Measurements from ENCODE around the gene SLIT1.

Gene SLIT1

DNA sequence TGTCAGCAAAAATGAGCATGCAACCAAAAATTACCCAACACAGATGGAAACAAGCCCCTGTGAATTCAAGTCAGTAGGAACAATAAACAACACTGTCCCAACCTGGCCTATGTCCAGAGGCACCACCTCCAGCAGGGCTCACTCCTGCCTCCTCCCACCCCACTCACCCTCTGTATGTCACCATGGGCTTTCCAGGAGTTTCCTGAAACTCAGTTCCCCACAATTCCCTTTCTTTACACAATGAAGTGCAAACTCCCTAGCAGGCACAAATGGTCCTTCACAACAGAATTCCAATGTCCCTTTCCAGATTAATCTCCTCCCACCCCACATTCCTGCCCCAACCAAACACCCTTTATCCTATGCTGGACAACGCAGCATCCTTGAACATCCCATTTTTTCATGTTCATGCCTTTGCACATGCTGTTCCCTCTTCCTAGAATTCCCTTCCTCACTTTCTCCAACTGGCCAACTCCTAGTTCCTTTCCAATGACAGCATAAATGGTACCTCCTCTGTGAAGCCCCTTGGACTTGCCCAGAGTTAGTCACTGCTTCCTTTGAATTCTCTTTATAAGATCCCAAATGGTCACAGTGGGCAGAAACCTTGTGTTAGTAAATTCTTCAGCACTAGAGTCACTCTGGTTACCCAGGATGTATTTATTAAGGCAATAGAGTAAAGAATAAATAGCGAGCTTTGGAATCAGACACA, 157.5 kb downstream of the SLIT1 start:
- H3K4me3 ChIP-seq: no peak overlapping the region
- H3K27ac ChIP-seq: no peak overlapping the region
- H3K4me2 ChIP-seq: no peak overlapping the region
- H4K20me1 ChIP-seq: no peaks in the 10 kb centered on the region
- no peaks in the 10 kb centered on the region for H3K36me3 ChIP-seq
- TF ChIP-seq Cebpa-rat (IDR thresholded peaks at IDR 0.05): no peak
- no peak overlapping the region for H3K9ac ChIP-seq
- no peaks in the 10 kb centered on the region for H3K27me3 ChIP-seq
- H3K9me3 ChIP-seq: no peaks in the 10 kb centered on the region
- H3K4me1 ChIP-seq: peaks cover 16% of the 10 kb centered on the region

GRCh38 chr10:97025613-97026242, 160.0 kb downstream of the SLIT1 start:
- Histone ChIP-seq H3K4me1 (peaks cover 28% of the 10 kb centered on the region), H3K27me3 (no peaks in the 10 kb centered on the region), H3K9me3 (no peaks in the 10 kb centered on the region), H3K9ac (no peak overlapping the region), H3K4me2 (no peak overlapping the region), H4K20me1 (no peaks in the 10 kb centered on the region), H3K36me3 (no peaks in the 10 kb centered on the region), H3K4me3 (no peak overlapping the region), H3K27ac (no peak overlapping the region)
- no peak for TF ChIP-seq Cebpa-rat (IDR thresholded peaks at IDR 0.05)

GRCh38 chr10:97024168-97025073, 161.3 kb downstream of the SLIT1 start:
- H3K9ac ChIP-seq: peak overlapping the region; percentile 33; the same call in 1 of the 2 replicates
- no peak for TF ChIP-seq Cebpa-rat (IDR thresholded peaks at IDR 0.05)
- no peaks in the 10 kb centered on the region for H4K20me1 ChIP-seq
- no peaks in the 10 kb centered on the region for H3K27me3 ChIP-seq
- H3K4me2 ChIP-seq: peak overlapping the region; percentile 63
- no peaks in the 10 kb centered on the region for H3K36me3 ChIP-seq
- H3K4me1 ChIP-seq: peaks cover 35% of the 10 kb centered on the region
- H3K4me3 ChIP-seq: no peak overlapping the region
- peak overlapping the region; percentile 33; the same call in 1 of the 2 replicates for H3K27ac ChIP-seq
- no peaks in the 10 kb centered on the region for H3K9me3 ChIP-seq

GRCh38 chr10:97023401-97024167, 162.2 kb downstream of the SLIT1 start:
- Histone ChIP-seq H3K4me1 (peaks cover 38% of the 10 kb centered on the region), H3K4me3 (no peak overlapping the region), H3K9ac (no peak overlapping the region), H3K36me3 (no peaks in the 10 kb centered on the region), H3K4me2 (peak overlapping the region; percentile 63), H4K20me1 (no peaks in the 10 kb centered on the region), H3K27ac (no peak overlapping the region), H3K27me3 (no peaks in the 10 kb centered on the region), H3K9me3 (no peaks in the 10 kb centered on the region)
- TF ChIP-seq Cebpa-rat (IDR thresholded peaks at IDR 0.05): no peak

DNA sequence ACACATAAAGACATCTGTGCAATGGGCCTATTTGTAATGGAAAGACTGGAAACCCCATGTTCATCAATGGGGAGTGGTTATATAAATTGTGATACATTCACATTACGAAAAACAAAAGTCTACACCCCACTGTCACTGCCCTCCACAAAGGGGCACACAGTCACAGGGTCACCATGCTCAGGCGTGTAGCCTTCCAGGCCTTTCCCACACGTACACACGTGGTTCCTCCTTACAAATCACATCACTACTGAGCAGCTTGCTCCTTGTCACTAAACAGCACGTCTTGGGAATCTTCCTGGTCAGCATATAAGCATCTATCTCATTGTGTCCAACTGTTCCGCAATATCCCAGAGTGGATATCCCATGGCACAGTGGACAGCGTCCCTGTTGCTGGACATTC, 163.1 kb downstream of the SLIT1 start:
- Histone ChIP-seq H3K9ac (no peak overlapping the region), H3K27ac (no peak overlapping the region), H3K27me3 (no peaks in the 10 kb centered on the region), H3K36me3 (no peaks in the 10 kb centered on the region), H3K4me1 (peaks cover 39% of the 10 kb centered on the region), H4K20me1 (no peaks in the 10 kb centered on the region), H3K4me2 (no peak overlapping the region), H3K9me3 (no peaks in the 10 kb centered on the region), H3K4me3 (no peak overlapping the region)
- TF ChIP-seq Cebpa-rat (IDR thresholded peaks at IDR 0.05): no peak

DNA sequence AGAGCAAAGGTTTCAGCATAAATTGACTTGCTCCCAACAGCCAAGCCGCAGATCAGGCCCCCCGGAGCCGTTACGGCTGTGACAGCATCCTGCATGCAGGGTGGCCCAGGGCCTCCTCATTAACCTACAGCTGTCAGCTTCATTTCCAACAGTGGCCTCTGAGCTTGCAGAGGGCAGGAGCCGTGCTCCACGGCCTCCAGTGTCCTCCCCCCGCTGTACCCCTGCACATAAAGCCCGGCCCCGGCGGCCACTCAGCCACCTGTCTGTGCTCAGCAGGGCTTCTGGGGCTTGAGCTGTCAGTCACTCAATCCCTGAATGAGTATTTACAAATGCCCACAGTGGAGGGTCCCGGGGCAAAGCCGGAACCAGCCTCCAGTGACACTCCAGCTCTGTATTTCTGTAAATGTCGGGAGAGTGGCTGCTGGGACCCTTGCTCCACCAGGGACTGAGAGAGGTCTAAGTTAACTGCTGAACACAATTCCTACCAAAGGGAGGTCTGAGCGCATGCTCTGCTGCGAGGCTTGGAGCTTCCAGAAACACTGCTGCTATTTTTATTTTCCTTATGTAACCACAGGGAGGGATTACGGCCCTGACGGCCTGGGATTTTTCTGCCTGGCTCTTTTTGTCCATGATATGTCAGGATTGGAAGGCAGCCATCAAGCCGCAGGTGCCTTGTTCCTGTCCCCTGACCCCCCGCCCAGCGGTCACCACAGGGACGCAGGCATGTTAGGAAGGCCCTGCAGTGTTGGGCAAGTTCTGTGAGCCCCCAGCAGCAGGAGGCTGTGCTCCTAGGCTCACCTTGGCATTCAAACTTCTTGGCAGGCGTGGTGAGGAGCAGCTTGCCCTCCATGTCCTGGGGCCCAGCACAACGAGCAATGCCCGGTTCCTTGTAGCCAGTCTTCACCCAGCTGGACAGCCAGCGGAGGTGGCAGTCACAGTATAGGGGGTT, 165.0 kb downstream of the SLIT1 start:
- Histone ChIP-seq H3K9me3 (no peaks in the 10 kb centered on the region), H3K27me3 (no peaks in the 10 kb centered on the region), H3K9ac (no peak overlapping the region), H3K4me2 (no peak overlapping the region), H3K4me3 (no peak overlapping the region), H4K20me1 (no peaks in the 10 kb centered on the region), H3K27ac (no peak overlapping the region), H3K36me3 (no peaks in the 10 kb centered on the region), H3K4me1 (peaks cover 58% of the 10 kb centered on the region)
- no peak for TF ChIP-seq Cebpa-rat (IDR thresholded peaks at IDR 0.05)

DNA sequence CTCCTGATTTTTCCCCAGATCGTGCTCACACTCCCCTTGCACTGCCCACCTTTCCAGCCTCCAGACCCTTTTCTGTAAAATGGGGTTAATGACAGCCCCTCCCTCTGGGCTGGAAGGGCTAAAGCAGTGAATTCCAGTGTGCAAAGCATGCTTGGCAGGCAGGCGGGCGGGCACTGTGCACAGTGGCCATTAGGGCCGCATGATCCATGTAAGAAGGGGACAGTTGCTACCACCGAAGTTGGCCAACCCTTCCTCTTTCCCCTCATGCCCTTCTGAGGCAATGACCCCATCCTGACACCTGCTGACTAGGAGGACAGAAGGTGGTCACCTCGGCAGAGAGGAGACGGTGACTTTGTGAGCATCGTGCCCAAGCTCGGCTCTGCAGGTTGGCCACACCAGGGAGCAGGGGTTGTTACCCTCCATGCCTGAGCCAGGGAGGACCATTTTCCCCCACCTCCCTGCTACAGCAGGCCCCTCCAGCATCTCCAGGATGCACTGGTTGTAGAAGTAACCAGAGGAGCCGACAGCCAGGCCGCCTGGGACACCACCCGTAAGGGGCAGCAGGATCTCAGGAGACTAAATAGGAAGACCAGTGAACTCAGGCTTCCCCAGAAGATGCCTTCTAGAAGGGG, 166.4 kb downstream of the SLIT1 start:
- H3K9me3 ChIP-seq: no peaks in the 10 kb centered on the region
- no peak overlapping the region for H3K9ac ChIP-seq
- TF ChIP-seq Cebpa-rat (IDR thresholded peaks at IDR 0.05): no peak
- no peaks in the 10 kb centered on the region for H4K20me1 ChIP-seq
- H3K36me3 ChIP-seq: no peaks in the 10 kb centered on the region
- peak overlapping the region; percentile 48 for H3K4me2 ChIP-seq
- H3K27ac ChIP-seq: no peak overlapping the region
- no peak overlapping the region for H3K4me3 ChIP-seq
- H3K27me3 ChIP-seq: no peaks in the 10 kb centered on the region
- H3K4me1 ChIP-seq: peaks cover 53% of the 10 kb centered on the region
